NK-92 (cell line): Measurements from ENCODE around the gene FXR2.

Source experiments
- DNase-seq: peaks from one replicate; lab custom pipeline; 2025; ENCODE audit not compliant: unreplicated experiment; lab: John Stamatoyannopoulos, UW

The FXR2 gene

GRCh38 chr17:7552621-7553051 is 62.1 kb downstream of the FXR2 start:
- DNase-seq, result no peak

GRCh38 chr17:7551396-7551795 is 63.3 kb downstream of the FXR2 start:
- DNase-seq, result no peak

- DNase-seq, result no peak
These were observed 64.4 kb downstream of the FXR2 start for GRCh38 chr17:7550344-7550743.

- DNase-seq, result no peak
These were observed 65.2 kb downstream of the FXR2 start for GRCh38 chr17:7549401-7550055.

- no peak for DNase-seq
These were observed 65.9 kb downstream of the FXR2 start, which contains the start of gene TNFSF12 for GRCh38 chr17:7548585-7549400. TNFSF12 (plus strand) TSS chr17:7549058; CDS start chr17:7549154, 96 bp downstream.

- DNase-seq, result no peak
These were observed 69.8 kb downstream of the FXR2 start for GRCh38 chr17:7544911-7545310.
